Mucosa of descending colon (tissue), 3 donors: ENCODE data around the gene JADE3. TPM values are rescaled to one million over a fixed set of nuclear protein-coding genes. Genes with fewer than 3 reads are reported as not detected.

Experiments used
- ATAC-seq: fragments of 200-7000 bp; cut with Tn5 transposase; one replicate; pipeline ENCODE4 v1.9.1; 2020; ENCODE audit warnings: mild to moderate bottlenecking, moderate library complexity
- DNase-seq, 3 donors: peaks; one replicate each; pipeline ENCODE4 v3.0.0-alpha.2; 2020
- H3K36me3 ChIP-seq: fragments of 200-600 bp; one replicate; pipeline ENCODE4 v1.8.0; 2021; ENCODE audit warnings: low read depth, mild to moderate bottlenecking
- H3K4me1 ChIP-seq: fragments of 200-600 bp; one replicate; pipeline ENCODE4 v1.8.0; 2021; ENCODE audit warnings: low read depth, mild to moderate bottlenecking
- H3K4me3 ChIP-seq: fragments of 200-600 bp; one replicate; pipeline ENCODE4 v1.8.0; 2021; ENCODE audit warnings: mild to moderate bottlenecking
- H3K9me3 ChIP-seq: fragments of 200-600 bp; one replicate; pipeline ENCODE4 v1.8.0; 2021; ENCODE audit warnings: mild to moderate bottlenecking
- CTCF ChIP-seq: fragments of 200-600 bp; IDR thresholded peaks from one replicate; pipeline ENCODE4 v1.8.0; 2022; ENCODE audit warnings: antibody characterized with exemption, mild to moderate bottlenecking
- intact Hi-C, 2 donors: fragments of 100-400 bp; cut with DNase I in 1 of 2; cut with micrococcal nuclease in 1 of 2; formaldehyde crosslinking; loops; one replicate each; pipeline versions ENCODE4 v1.11.0 to v1.11.1; 2022; cut with DNase I, micrococcal nuclease
- total RNA-seq, 3 donors: library from RNA; stranded (reverse); fragmentation: NEBNext Ultra II Directional in 2 of 3; extraction: Animal tissue kit (Norgen Biotek cat#: 25700) in 2 of 3; gene quantifications; one replicate each; pipeline versions ENCODE4 v1.2.1 to v1.2.4, GENCODE V29; 2021 to 2023
- donor health status: DM: no; HTN: no; CAD: no; lungs with moderate emphysema.
- donor health status: DM: no; HTN: no; CAD: no.
- donor health status: DM: no; HTN: yes; CAD: no.

Gene JADE3
- total RNA-seq, 3 donors from 2014 or later = 4.7 to 8.0 (median 5.2) TPM

GRCh38 chrX:46873746-46874145, 38.5 kb upstream of the JADE3 start:
- intact Hi-C loops = no loop called here
- Histone ChIP-seq H3K4me1 (no peaks in the 10 kb centered on the region), H3K4me3 (no peak overlapping the region), H3K36me3 (no peaks in the 10 kb centered on the region), H3K9me3 (no peaks in the 10 kb centered on the region)
- DNase-seq = no peak
- ATAC-seq = no peak
- no peak for TF ChIP-seq CTCF

- Histone ChIP-seq H3K36me3 (no peaks in the 10 kb centered on the region), H3K4me1 (no peaks in the 10 kb centered on the region), H3K9me3 (no peaks in the 10 kb centered on the region), H3K4me3 (no peak overlapping the region)
- ATAC-seq (no peak), DNase-seq (no peak)
- TF ChIP-seq CTCF = no peak
- intact Hi-C loops = no loop called here
Observed at GRCh38 chrX:46876901-46877300, 35.3 kb upstream of the JADE3 start.

DNA sequence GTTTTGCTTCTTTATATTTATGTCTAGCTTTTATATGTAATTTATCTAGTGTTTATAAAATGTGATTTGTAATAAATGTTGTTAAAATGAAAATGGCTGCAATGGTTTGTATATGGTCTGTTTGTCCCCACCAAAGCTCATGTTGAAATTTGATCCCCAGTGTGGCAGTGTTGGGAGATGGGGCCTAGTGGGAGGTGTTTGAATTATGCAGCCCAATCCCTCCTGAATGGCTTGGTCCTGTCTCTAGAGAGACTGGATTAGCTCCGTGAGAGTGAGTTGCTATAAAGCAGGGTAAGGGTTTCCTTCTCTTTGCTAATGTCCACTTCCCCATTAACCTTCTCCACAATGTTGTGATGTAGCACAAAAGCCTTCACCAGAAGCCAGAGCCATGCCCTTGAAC, 30.0 kb upstream of the JADE3 start:
- no peak for DNase-seq
- intact Hi-C loops = no loop called here
- Histone ChIP-seq H3K4me3 (no peak overlapping the region), H3K4me1 (no peaks in the 10 kb centered on the region), H3K36me3 (no peaks in the 10 kb centered on the region), H3K9me3 (no peaks in the 10 kb centered on the region)
- TF ChIP-seq CTCF = no peak
- no peak for ATAC-seq

DNA sequence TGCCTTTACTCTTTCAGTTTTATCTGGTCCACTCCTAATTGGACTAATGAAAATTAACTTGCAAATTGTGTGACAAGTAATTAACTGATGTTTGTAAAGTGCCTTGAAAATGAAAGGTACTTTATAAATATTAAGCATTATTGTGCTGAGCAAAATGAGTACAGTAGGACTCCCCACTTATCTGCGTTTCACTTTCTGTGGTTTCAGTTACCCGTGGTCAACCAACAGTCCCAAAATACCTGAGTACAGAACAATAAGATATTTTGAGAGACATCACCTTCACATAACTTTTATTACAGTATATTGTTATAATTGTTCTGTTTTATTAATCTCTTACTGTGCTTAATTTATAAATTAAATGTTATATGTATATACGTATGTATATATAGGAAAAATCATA, 27.4 kb upstream of the JADE3 start:
- TF ChIP-seq CTCF = no peak
- intact Hi-C loops = no loop called here
- no peaks in the 10 kb centered on the region for H3K36me3 ChIP-seq
- no peaks in the 10 kb centered on the region for H3K9me3 ChIP-seq
- ATAC-seq (no peak), DNase-seq (no peak)
- no peaks in the 10 kb centered on the region for H3K4me1 ChIP-seq
- no peak overlapping the region for H3K4me3 ChIP-seq

- intact Hi-C loops = no loop called here
- no peaks in the 10 kb centered on the region for H3K9me3 ChIP-seq
- no peaks in the 10 kb centered on the region for H3K4me1 ChIP-seq
Observed at GRCh38 chrX:46898207-46898606, 14.0 kb upstream of the JADE3 start.

More at GRCh38 chrX:46898207-46898606, 14.0 kb upstream of the JADE3 start:
- DNase-seq = no peak
- Histone ChIP-seq H3K36me3 (no peaks in the 10 kb centered on the region), H3K4me3 (no peak overlapping the region)
- no peak for ATAC-seq
- no peak for TF ChIP-seq CTCF
